Right cardiac atrium (tissue), 5 donors: ENCODE data around the gene SOCS2. TPM values are rescaled to one million over a fixed set of nuclear protein-coding genes. Genes with fewer than 3 reads are reported as not detected.
"Not testable (repeated sequence)": the region's sequence is repeated elsewhere in the genome, so short reads cannot be mapped to it uniquely, and the experiment has no call there.

Experiments
- ATAC-seq, 2 donors: fragments of 200-7000 bp; cut with Tn5 transposase; one replicate each; pipeline versions ENCODE4 v1.8.0 to v1.9.1; 2020; ENCODE audit warnings: moderate library complexity in 2 of 2, mild to moderate bottlenecking in 1 of 2
- DNase-seq, 3 donors: peaks; one replicate each; pipeline ENCODE4 v3.0.0-alpha.2; 2020
- H3K27ac ChIP-seq: one replicate; pipeline ENCODE4 v1.5.1; 2013; ENCODE audit warnings: mild to moderate bottlenecking, low read length, control low read depth, moderate library complexity
- H3K27me3 ChIP-seq: one replicate; pipeline ENCODE4 v1.6.1; 2013; ENCODE audit not compliant: control insufficient read depth, insufficient read depth
- H3K4me1 ChIP-seq: one replicate; pipeline ENCODE4 v1.6.1; 2013; ENCODE audit warnings: low read length; ENCODE audit not compliant: control insufficient read depth, insufficient read depth
- H3K4me3 ChIP-seq: one replicate; pipeline ENCODE4 v1.5.1; 2013; ENCODE audit warnings: low read length, control low read depth
- H3K9me3 ChIP-seq: one replicate; pipeline ENCODE4 v1.6.1; 2013; ENCODE audit warnings: low read length; ENCODE audit not compliant: control insufficient read depth
- WGBS: extraction: QIAGEN DNeasy Blood & Tissue Kit; methylation state at CpG from one replicate; pipeline ENCODE4 v1.1.7; 2013; 5-methylcytosine and 5-hydroxymethylcytosine counted together
- intact Hi-C, 4 donors: fragments of 100-400 bp; cut with DNase I; formaldehyde crosslinking; loops; one replicate each; pipeline versions ENCODE4 v1.11.0 to v1.14.0; 2022 to 2023
- polyA plus RNA-seq: library from polyadenylated mRNA; stranded (reverse); fragments of 200-250 nt; gene quantifications from one replicate; pipeline ENCODE4 v1.2.3, GENCODE V29; 2013
- total RNA-seq, 4 donors: library from RNA; stranded (reverse); fragmentation: NEBNext Ultra II Directional; extraction: Animal tissue kit (Norgen Biotek cat#: 25700); gene quantifications; one replicate each; pipeline ENCODE4 v1.2.1, GENCODE V29; 2021
- donor health status: healthy with polysubstance abuse.
- donor health status: DM: no; HTN: yes; CAD: no.
- donor health status: DM: no; HTN: no; CAD: no.
- donor health status: DM: no; HTN: yes; CAD: no; lungs with severe emphysema.
- donor health status: DM: yes; HTN: yes; CAD: no.

SOCS2 gene
- total and polyA plus RNA-seq, 5 donors = 11.3 to 19.1 (median 15.9) TPM

DNA sequence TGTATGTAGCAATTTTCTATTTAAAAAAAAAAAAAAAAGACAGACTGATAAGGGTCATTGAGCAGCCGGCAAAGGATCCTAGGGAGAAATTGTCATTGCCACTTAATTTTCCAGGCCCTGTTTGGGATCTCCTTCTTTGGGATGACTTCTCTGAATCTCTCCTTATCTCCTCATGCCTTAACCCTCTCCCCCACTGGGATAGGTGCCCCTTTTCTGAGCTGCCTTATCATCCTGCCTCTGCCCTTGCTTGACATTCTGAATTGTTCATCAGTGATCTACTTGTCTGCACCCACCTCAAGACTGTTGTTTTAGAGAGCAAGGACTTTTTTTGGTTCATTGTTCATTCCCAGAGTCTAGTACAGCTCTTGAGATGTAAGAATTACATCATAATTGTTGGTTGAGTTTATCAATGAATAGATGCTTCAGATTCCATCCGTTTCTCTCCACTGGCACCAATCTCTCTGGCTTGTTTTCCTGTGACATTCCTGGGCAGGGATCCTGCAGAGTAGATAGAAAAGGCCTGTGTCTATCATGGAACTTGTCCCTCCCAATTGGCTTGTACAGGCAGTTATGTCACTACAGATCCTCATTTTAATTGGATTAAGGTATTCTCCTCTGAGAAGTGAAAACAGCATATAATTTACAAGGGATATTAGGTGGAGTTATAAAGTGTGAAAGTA, 42.6 kb downstream of the SOCS2 start:
- Histone ChIP-seq H3K27me3 (no peaks in the 10 kb centered on the region), H3K27ac (no peak overlapping the region), H3K4me3 (no peak overlapping the region), H3K4me1 (no peaks in the 10 kb centered on the region), H3K9me3 (no peaks in the 10 kb centered on the region)
- intact Hi-C loops = no loop called here
- DNase-seq = no peak
- peak in 1 of 2 donors; percentile 64 for ATAC-seq
- 48% methylated on average over 2 of the region's 2 CpGs for WGBS

DNA sequence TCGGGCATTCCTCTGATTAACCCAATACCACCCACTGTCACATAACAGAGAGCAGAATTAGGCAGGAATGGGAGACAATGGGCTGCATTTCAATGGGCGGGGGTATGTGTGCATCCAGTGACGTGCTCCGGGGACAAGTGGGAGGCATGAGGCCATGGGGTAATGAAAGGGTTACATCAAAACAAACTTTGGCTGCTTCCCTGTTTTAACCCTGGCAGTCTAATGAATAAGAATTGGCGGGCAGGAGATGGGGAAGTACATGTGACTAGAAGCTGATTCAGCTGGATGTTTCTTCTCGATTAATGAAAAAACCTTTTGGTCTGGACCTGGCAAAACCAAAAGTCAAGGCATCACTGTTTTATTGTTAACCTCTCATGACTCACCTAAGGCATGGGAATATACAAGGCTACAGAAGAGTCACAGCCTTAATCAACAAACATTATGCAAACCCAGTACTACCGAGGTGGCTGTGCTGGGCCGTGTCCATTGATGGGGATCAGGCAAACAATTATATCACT, 44.2 kb downstream of the SOCS2 start:
- no peak for ATAC-seq
- H3K9me3 ChIP-seq = no peaks in the 10 kb centered on the region
- H3K27me3 ChIP-seq = no peaks in the 10 kb centered on the region
- intact Hi-C loops = no loop called here
- H3K27ac ChIP-seq = no peak overlapping the region
- no peak overlapping the region for H3K4me3 ChIP-seq
- 77% methylated on average over 8 of the region's 8 CpGs for WGBS
- DNase-seq = no peak
- no peaks in the 10 kb centered on the region for H3K4me1 ChIP-seq

DNA sequence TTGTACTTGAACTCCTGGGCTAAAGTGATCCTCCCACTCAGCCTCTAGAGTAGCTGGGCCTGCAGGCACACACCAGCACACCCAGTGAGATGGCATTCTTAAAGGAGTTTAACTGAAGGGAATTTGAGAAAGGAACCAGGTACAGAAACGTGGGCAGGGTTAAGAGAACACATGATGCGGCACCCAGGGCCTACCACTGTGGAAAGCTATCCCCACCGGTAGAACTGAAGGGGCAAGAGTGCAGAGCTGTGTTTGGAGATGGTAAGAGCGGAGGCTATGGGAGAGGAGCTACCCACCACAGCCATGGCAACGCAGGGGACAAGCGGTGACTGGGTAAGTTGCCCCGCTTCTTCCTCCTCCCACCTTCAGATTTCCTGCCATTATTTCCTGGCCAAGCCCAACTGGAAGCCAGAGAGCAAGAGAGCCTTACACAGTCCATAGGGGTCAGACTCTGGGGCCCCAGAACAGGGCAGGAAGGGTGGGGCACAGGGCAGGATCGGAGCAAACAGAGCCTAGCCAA, 46.5 kb downstream of the SOCS2 start:
- no peak for DNase-seq
- no peaks in the 10 kb centered on the region for H3K27me3 ChIP-seq
- WGBS = 88% methylated on average over 8 of the region's 8 CpGs
- intact Hi-C loops = no loop called here
- no peaks in the 10 kb centered on the region for H3K9me3 ChIP-seq
- H3K27ac ChIP-seq = no peak overlapping the region
- H3K4me1 ChIP-seq = no peaks in the 10 kb centered on the region
- H3K4me3 ChIP-seq = no peak overlapping the region
- peak in 1 of 2 donors; percentile 30 for ATAC-seq

DNA sequence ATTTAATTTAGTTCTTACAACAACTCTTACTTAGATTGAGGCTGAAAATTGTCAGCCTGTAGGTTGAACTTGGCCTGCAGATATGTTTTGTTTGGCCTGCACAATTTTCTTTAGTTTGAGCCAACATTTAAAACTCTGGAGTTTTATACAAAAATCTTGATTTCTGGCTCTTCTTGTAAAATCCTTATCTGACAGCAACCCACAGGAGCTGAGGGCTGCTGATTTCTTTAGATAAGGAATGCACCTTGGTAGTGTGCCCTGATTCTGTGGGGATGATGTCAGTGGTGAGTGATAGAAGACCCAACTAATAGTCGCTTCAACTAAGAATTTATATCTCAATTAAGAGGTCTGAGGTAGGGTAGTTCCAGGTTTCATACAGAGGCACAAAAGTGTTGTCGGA, 49.5 kb downstream of the SOCS2 start:
- ATAC-seq (no peak), DNase-seq (no peak)
- Histone ChIP-seq H3K27me3 (no peaks in the 10 kb centered on the region), H3K4me3 (no peak overlapping the region), H3K9me3 (no peaks in the 10 kb centered on the region), H3K27ac (no peak overlapping the region), H3K4me1 (no peaks in the 10 kb centered on the region)
- intact Hi-C loops = no loop called here
- WGBS = 75% methylated on average over 2 of the region's 2 CpGs

DNA sequence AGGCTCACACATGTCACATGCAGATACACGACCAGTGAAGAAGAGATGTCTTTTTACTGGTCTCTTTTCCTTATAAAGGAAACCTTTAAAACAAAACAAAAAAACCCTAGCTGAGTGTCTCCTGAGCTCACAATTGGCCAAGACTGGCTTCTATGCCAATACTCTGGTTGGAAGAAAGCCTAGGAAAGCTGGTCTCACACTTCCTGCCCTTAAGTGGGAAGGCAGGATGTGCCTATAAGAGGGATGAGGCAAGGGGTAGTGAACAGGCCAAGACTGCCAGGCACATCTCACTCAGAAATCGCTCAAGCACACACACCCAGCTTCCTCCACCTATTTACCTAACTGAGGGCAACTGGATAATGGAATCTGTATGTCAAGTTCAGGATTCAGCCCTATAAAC, 50.0 kb downstream of the SOCS2 start:
- 65% methylated on average over 2 of the region's 2 CpGs for WGBS
- DNase-seq (no peak), ATAC-seq (peak in 1 of 2 donors; percentile 59)
- Histone ChIP-seq H3K4me3 (no peak overlapping the region), H3K4me1 (no peaks in the 10 kb centered on the region), H3K9me3 (no peaks in the 10 kb centered on the region), H3K27me3 (no peaks in the 10 kb centered on the region), H3K27ac (no peak overlapping the region)
- intact Hi-C loops = no loop called here

DNA sequence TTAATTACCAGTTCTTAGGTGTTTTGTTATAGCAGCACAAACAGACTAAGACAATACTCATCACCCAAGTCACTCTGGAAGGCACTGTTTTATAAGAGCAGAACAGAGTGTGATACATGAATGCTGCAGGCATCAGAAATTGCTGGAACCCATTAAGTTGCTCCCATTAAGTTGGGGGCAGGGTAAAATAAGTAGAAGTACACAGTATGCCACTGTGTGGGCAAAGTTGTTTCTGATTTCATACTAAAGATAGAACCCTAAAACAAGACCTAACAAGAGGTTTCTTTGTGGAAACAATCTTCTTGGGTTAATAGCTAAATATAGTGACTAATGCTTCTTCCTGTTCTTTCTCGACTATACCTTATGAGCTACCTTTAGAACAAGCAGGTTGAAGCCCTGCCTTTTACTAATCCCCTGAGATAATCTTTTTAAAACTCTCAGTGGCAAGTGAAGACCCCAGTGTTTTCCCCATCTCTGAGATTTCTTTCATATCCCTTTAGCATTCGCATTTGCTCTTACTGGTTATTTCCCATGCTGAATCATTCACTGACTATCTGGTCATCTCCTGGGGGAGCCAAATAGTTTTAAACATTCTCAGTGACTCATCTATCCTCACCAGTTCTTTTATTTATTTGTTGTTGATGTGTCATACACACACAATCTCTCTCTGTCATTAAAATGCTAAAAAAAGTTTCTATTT, 52.3 kb downstream of the SOCS2 start:
- Histone ChIP-seq H3K4me3 (no peak overlapping the region), H3K27me3 (no peaks in the 10 kb centered on the region), H3K4me1 (no peaks in the 10 kb centered on the region), H3K27ac (no peak overlapping the region), H3K9me3 (no peaks in the 10 kb centered on the region)
- intact Hi-C loops = no loop called here
- DNase-seq (no peak), ATAC-seq (peak in 1 of 2 donors; percentile 36)
- 62% methylated on average over 2 of the region's 2 CpGs for WGBS

DNA sequence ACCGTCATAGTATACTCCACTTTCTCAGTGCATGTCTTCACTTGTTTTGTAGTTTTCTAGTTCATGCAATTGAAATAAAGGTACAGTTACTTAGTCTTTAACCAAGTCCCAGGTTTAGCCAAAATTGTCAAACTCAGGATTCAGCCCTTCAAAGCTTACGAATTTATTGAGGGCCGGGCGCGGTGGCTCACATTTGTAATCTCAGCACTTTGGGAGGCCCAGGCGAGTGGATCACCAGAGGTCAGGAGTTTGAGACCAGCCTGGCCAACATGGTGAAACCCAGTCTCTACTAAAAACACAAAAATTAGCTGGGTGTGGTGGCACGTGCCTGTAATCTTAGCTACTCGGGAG, 52.8 kb downstream of the SOCS2 start:
- intact Hi-C loops, H3K27ac ChIP-seq, H3K9me3 ChIP-seq, H3K4me3 ChIP-seq, H3K27me3 ChIP-seq, DNase-seq, H3K4me1 ChIP-seq, ATAC-seq: not testable (repeated sequence)
- 91% methylated on average over 8 of the region's 8 CpGs for WGBS

DNA sequence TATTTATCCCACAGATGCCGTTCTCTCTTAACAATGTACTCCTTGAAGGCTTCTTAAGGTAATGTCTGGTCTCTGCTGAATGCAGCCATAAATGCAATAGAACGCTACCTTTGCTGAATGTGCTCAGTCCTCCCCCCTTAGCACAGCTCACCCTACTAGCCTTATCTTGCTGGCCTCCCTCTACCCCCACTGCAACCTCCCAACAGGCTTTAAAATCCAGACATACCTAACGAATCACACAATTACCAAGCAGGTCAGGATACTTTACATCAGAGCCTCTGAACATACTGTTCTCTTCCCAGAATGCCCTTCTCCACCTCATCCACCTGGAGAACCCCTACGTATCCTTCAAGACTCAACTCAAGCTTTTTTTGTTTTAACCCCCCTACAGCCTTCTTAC, 53.7 kb downstream of the SOCS2 start:
- Histone ChIP-seq H3K27ac (no peak overlapping the region), H3K4me1 (no peaks in the 10 kb centered on the region), H3K9me3 (no peaks in the 10 kb centered on the region), H3K4me3 (no peak overlapping the region), H3K27me3 (no peaks in the 10 kb centered on the region)
- 91% methylated on average over 4 of the region's 4 CpGs for WGBS
- intact Hi-C loops = no loop called here
- ATAC-seq (no peak), DNase-seq (no peak)

Other genes starting within 250 kb of the SOCS2 start
- gene NUDT4, start 194.8 kb upstream of the SOCS2 start, total RNA-seq = 100 to 1,000 TPM; 153 to 206 (median 178) TPM
- gene NUDT4, start 194.8 kb upstream of the SOCS2 start, polyA plus RNA-seq = 95.0 TPM
- gene UBE2N, start 130.7 kb upstream of the SOCS2 start, total RNA-seq = 10 to 100 TPM; 80.7 to 95.2 (median 88.5) TPM
- 79.2 TPM for gene UBE2N, start 130.7 kb upstream of the SOCS2 start, polyA plus RNA-seq
- 10 to 100 TPM; 45.8 to 58.7 (median 50.3) TPM for gene MRPL42, start 105.2 kb upstream of the SOCS2 start, total RNA-seq
- 36.1 TPM for gene MRPL42, start 105.2 kb upstream of the SOCS2 start, polyA plus RNA-seq
- gene CRADD, start 104.7 kb downstream of the SOCS2 start, total RNA-seq = 10 to 100 TPM; 29.1 to 45.7 (median 38.3) TPM
- 32.3 TPM for gene CRADD, start 104.7 kb downstream of the SOCS2 start, polyA plus RNA-seq